SJCRH30 (cell line): ENCODE results near the gene TNFSF15. TPM values are rescaled to one million over a fixed set of nuclear protein-coding genes. Genes with fewer than 3 reads are reported as not detected.

Experiments
- DNase-seq, 2 experiments: peaks; one replicate each; pipeline ENCODE4 v3.0.0-alpha.2; 2015 to 2020
- H3K27ac ChIP-seq: fragments of 250-450 bp; sonication (Bioruptor Pico); 2 replicates; pipeline ENCODE4 v1.5.1; 2020; ENCODE audit warnings: mild to moderate bottlenecking, moderate library complexity
- H3K27me3 ChIP-seq: fragments of 250-450 bp; sonication (Bioruptor Pico); 2 replicates; pipeline ENCODE4 v1.5.1; 2020; ENCODE audit warnings: mild to moderate bottlenecking, moderate library complexity
- H3K36me3 ChIP-seq: fragments of 250-450 bp; sonication (Bioruptor Pico); 2 replicates; pipeline ENCODE4 v1.5.1; 2020; ENCODE audit warnings: mild to moderate bottlenecking, moderate library complexity
- H3K4me1 ChIP-seq: fragments of 250-450 bp; sonication (Bioruptor Pico); 2 replicates; pipeline ENCODE4 v1.5.1; 2020; ENCODE audit warnings: mild to moderate bottlenecking, moderate library complexity
- H3K4me3 ChIP-seq: fragments of 250-450 bp; sonication (Bioruptor Pico); 2 replicates; pipeline ENCODE4 v1.5.1; 2020; ENCODE audit warnings: mild to moderate bottlenecking, moderate library complexity
- H3K9me3 ChIP-seq: fragments of 250-450 bp; sonication (Bioruptor Pico); replicated peaks from 2 replicates; pipeline ENCODE4 v1.5.1; 2020; ENCODE audit warnings: mild to moderate bottlenecking, moderate library complexity
- total RNA-seq: library from RNA; depleted of rRNA; stranded (reverse); fragments of >200 nt; shearing (Covaris generic); gene quantifications from 2 replicates; pipeline ENCODE4 v1.2.3, GENCODE V29; 2014

TNFSF15 gene
- total RNA-seq, 1 experiment from 2014 or later: 1.0 TPM

DNA sequence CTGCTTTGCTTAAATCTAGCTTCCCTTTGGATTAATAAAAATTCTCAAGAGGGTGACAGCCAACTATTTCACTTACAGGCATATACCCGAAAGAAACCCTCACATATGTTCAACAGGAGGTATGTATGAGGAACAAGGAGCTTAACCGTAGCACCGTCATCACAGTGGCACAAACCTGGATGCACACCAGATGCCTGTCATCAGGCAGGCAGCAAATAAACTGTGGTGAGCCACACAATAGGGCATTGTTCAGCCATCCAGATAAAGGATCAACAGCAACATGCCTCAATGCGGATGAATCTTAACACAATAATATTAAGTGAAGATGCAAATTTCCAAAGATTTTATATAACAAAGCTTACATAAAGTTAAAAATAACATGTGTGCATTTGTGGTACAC, 5.5 kb upstream of the TNFSF15 start:
- H3K9me3 ChIP-seq: no peaks in the 10 kb centered on the region
- no peaks in the 10 kb centered on the region for H3K36me3 ChIP-seq
- no peak overlapping the region for H3K27ac ChIP-seq
- peak; percentile 35 to 58 for DNase-seq
- H3K4me3 ChIP-seq: no peak overlapping the region
- H3K4me1 ChIP-seq: peaks cover 20% of the 10 kb centered on the region
- H3K27me3 ChIP-seq: no peaks in the 10 kb centered on the region

- peaks cover 25% of the 10 kb centered on the region for H3K4me1 ChIP-seq
- no peaks in the 10 kb centered on the region for H3K9me3 ChIP-seq
- no peak overlapping the region for H3K27ac ChIP-seq
- no peak overlapping the region for H3K4me3 ChIP-seq
- H3K36me3 ChIP-seq: no peaks in the 10 kb centered on the region
- H3K27me3 ChIP-seq: no peaks in the 10 kb centered on the region
- DNase-seq: no peak
Measured at GRCh38 chr9:114810614-114811013, 4.8 kb upstream of the TNFSF15 start.

GRCh38 chr9:114806526-114806900, 674 bp upstream of the TNFSF15 start:
- no peak for DNase-seq
- H3K36me3 ChIP-seq: no peaks in the 10 kb centered on the region
- no peak overlapping the region for H3K27ac ChIP-seq
- no peaks in the 10 kb centered on the region for H3K27me3 ChIP-seq
- no peaks in the 10 kb centered on the region for H3K9me3 ChIP-seq
- peaks cover 42% of the 10 kb centered on the region for H3K4me1 ChIP-seq
- H3K4me3 ChIP-seq: no peak overlapping the region

GRCh38 chr9:114804505-114804904, 1.3 kb downstream of the TNFSF15 start:
- H3K27me3 ChIP-seq: no peaks in the 10 kb centered on the region
- no peak overlapping the region for H3K4me3 ChIP-seq
- H3K27ac ChIP-seq: peak overlapping the region; percentile 55
- no peaks in the 10 kb centered on the region for H3K9me3 ChIP-seq
- DNase-seq: peak; percentile 76 to 78
- H3K4me1 ChIP-seq: peaks cover 32% of the 10 kb centered on the region
- no peaks in the 10 kb centered on the region for H3K36me3 ChIP-seq

DNA sequence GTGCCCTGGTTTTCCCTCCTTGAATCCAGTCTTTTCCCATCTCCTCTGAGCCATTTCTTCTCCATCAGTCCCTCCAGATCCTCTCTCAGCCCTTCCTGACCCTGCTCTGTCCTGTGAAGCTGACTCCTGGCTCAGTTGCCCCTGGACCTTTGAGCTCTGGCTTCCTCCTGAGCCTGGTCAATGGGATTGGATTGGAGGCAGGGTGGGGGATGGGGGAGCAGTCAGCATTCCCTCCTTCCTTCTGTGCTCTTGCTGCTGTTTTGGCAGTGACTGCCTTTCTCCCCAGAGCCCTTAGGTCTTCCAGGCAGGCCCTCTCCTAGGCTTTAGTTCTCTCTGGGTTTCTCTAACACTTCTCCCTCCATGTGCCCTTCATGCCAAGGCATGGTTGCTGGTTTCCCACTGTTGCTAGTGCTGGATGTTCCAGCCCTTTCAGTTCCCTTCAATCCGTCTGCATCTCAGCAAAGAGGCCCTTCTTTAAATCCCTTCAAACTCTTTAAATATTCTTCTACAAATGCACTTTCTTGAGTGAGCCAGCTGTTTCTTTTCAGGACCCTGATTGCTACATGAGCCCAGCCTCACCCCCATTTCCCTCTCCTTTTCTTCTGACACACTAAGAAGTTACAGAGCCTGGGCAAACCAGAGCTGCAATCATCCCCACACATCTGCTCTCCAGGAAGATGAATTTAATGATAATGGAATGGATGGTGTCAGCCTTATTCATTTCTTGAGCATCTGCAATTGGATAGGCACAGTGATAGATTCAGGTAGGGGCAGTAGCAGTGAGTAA, 2.2 kb downstream of the TNFSF15 start:
- no peaks in the 10 kb centered on the region for H3K27me3 ChIP-seq
- DNase-seq: no peak

GRCh38 chr9:114799925-114800324, 5.9 kb downstream of the TNFSF15 start:
- no peak for DNase-seq
- H3K27me3 ChIP-seq: no peaks in the 10 kb centered on the region
- H3K4me1 ChIP-seq: peaks cover 24% of the 10 kb centered on the region
- no peak overlapping the region for H3K4me3 ChIP-seq
- H3K36me3 ChIP-seq: no peaks in the 10 kb centered on the region
- no peaks in the 10 kb centered on the region for H3K9me3 ChIP-seq
- no peak overlapping the region for H3K27ac ChIP-seq

More for the DNA sequence above, 2.2 kb downstream of the TNFSF15 start:
- peaks cover 39% of the 10 kb centered on the region for H3K4me1 ChIP-seq
- H3K9me3 ChIP-seq: no peaks in the 10 kb centered on the region
- no peaks in the 10 kb centered on the region for H3K36me3 ChIP-seq
- H3K27ac ChIP-seq: peak overlapping the region; percentile 55; the same call in 1 of the 2 replicates
- no peak overlapping the region for H3K4me3 ChIP-seq

GRCh38 chr9:114799441-114799840, 6.4 kb downstream of the TNFSF15 start:
- Histone ChIP-seq H3K27me3 (no peaks in the 10 kb centered on the region), H3K9me3 (no peaks in the 10 kb centered on the region), H3K27ac (no peak overlapping the region), H3K4me3 (no peak overlapping the region), H3K4me1 (peaks cover 19% of the 10 kb centered on the region), H3K36me3 (no peaks in the 10 kb centered on the region)
- DNase-seq: peak in 1 of 2 experiments; percentile 14

DNA sequence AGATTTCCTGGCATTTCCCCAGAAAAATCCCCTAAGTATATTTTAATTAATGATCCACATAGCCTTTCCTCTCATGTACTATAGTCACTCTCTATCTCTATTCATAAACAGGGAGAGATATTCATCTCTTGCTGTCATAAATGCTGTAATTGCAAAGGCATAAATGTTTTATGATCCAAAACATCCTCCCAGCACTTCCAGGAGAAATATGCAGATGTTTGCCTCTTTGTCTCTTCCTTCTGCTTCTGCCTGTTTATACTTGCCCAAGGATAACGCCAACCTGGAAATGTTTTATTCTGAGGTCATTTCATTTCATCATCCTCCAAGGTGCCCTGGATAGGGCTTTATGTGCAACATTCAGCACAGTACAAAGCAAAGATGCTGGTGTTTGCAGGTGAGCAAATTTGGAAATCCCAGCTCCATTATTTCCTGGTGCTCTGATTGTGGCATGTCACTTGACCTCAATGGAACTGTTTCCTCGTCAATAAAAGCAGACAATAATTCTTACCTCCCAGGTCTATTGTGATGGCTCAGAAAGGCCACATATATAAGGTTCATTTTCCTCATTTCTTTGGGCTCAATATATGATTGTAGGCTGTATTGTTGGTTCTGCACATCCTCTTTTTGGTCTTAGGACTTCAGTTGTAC, 6.9 kb downstream of the TNFSF15 start:
- H3K27me3 ChIP-seq: no peaks in the 10 kb centered on the region
- no peak for DNase-seq
- H3K36me3 ChIP-seq: no peaks in the 10 kb centered on the region
- H3K4me3 ChIP-seq: no peak overlapping the region
- no peak overlapping the region for H3K27ac ChIP-seq
- no peaks in the 10 kb centered on the region for H3K9me3 ChIP-seq
- peaks cover 14% of the 10 kb centered on the region for H3K4me1 ChIP-seq

- H3K36me3 ChIP-seq: no peaks in the 10 kb centered on the region
- peaks cover 8% of the 10 kb centered on the region; the same call in 1 of the 2 replicates for H3K4me1 ChIP-seq
- no peaks in the 10 kb centered on the region for H3K9me3 ChIP-seq
- H3K4me3 ChIP-seq: no peak overlapping the region
- no peak overlapping the region for H3K27ac ChIP-seq
- no peaks in the 10 kb centered on the region for H3K27me3 ChIP-seq
- no peak for DNase-seq
Measured at GRCh38 chr9:114798101-114798500, 7.7 kb downstream of the TNFSF15 start.

DNA sequence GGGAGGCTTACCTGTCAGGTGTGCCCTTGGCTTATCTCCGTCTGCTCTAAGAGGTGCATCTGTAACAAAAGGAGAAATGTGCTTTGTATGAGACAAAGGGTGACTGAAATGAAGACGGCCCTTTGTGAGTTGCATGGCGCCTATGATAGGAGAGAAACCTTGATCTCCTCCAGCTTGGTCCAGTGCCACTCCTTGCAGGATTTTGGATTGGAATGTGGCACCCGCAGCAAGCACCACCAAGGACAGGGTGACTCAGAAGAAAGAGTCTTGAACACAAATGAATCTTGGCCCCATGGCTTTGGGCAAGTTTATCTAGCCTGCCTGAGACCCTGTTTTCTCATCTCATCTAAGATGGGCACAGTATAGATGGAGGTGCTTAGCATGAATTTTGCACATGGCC, 13.4 kb downstream of the TNFSF15 start:
- no peaks in the 10 kb centered on the region for H3K9me3 ChIP-seq
- DNase-seq: no peak

GRCh38 chr9:114791736-114792135, 14.1 kb downstream of the TNFSF15 start:
- no peaks in the 10 kb centered on the region for H3K9me3 ChIP-seq
- H3K36me3 ChIP-seq: no peaks in the 10 kb centered on the region
- no peak overlapping the region for H3K4me3 ChIP-seq
- no peaks in the 10 kb centered on the region for H3K4me1 ChIP-seq
- no peak overlapping the region for H3K27ac ChIP-seq
- no peak for DNase-seq
- H3K27me3 ChIP-seq: no peaks in the 10 kb centered on the region

More for the DNA sequence above, 13.4 kb downstream of the TNFSF15 start:
- H3K27ac ChIP-seq: no peak overlapping the region
- H3K36me3 ChIP-seq: no peaks in the 10 kb centered on the region
- H3K4me3 ChIP-seq: no peak overlapping the region
- no peaks in the 10 kb centered on the region for H3K27me3 ChIP-seq
- H3K4me1 ChIP-seq: no peaks in the 10 kb centered on the region

DNA sequence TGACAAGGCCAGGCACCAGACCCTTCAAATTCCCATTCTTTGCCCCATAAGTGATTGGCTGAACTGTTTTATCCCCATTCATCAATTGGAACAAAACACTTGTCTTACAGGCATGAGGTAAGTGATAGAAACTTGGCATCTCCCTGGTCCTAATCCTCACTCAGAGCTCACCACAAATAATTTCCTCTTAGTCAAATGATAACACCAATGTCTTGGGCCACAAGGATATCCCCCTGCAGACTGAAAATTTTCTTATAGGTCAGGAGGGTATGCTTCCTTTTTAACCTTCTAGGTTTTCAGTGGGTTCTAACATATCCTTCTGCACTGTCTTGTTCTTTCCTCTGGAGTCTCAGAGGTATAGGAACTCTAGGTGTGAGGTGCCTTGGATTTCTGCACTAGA, 14.5 kb downstream of the TNFSF15 start:
- Histone ChIP-seq H3K36me3 (no peaks in the 10 kb centered on the region), H3K4me1 (no peaks in the 10 kb centered on the region; the same call in none of the 2 replicates), H3K27me3 (no peaks in the 10 kb centered on the region), H3K4me3 (no peak overlapping the region), H3K9me3 (no peaks in the 10 kb centered on the region), H3K27ac (no peak overlapping the region)
- no peak for DNase-seq

DNA sequence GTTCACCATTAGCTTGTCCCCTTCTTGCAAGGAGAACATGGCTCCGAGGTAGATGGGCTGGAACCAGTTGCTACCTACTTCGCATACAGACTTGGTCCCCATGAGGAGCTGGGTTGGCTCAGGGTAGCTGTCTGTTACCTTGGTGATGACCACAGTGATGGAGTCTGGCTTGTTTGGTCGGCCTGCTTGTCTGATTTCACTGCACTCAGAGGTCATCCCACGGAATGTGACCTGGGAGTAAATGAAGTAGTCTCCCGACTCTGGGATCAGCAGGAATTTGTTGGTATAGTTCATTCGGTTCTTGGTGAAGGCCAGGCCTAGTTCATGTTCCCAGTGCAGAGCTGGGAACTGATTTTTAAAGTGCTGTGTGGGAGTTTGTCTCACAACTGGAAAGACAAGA, 15.3 kb downstream of the TNFSF15 start:
- no peak overlapping the region for H3K27ac ChIP-seq
- no peaks in the 10 kb centered on the region for H3K36me3 ChIP-seq
- no peaks in the 10 kb centered on the region for H3K9me3 ChIP-seq
- DNase-seq: no peak
- H3K27me3 ChIP-seq: no peaks in the 10 kb centered on the region
- H3K4me1 ChIP-seq: peaks cover 5% of the 10 kb centered on the region
- H3K4me3 ChIP-seq: no peak overlapping the region

DNA sequence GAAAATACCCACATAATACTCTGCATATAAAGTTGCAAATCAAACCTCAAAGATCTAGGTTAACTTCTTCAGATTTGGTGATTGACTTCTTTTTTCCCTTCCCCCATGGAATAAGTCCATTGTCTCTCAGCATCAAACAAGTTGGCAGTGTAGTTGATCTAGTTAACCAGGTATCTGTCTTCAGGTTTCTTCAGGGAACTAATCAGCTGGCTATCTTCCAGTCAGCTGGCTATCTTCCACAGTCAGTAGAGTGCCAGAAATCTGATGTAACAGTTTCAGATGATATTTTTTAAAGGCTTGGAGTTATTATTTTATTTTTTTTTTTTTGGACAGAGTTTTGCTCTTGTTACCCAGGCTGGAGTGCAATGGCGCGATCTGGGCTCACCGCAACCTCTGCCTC, 16.8 kb downstream of the TNFSF15 start:
- Histone ChIP-seq H3K4me1 (peaks cover 5% of the 10 kb centered on the region), H3K9me3 (no peaks in the 10 kb centered on the region), H3K27ac (no peak overlapping the region), H3K4me3 (no peak overlapping the region), H3K36me3 (no peaks in the 10 kb centered on the region), H3K27me3 (no peaks in the 10 kb centered on the region)
- DNase-seq: no peak

DNA sequence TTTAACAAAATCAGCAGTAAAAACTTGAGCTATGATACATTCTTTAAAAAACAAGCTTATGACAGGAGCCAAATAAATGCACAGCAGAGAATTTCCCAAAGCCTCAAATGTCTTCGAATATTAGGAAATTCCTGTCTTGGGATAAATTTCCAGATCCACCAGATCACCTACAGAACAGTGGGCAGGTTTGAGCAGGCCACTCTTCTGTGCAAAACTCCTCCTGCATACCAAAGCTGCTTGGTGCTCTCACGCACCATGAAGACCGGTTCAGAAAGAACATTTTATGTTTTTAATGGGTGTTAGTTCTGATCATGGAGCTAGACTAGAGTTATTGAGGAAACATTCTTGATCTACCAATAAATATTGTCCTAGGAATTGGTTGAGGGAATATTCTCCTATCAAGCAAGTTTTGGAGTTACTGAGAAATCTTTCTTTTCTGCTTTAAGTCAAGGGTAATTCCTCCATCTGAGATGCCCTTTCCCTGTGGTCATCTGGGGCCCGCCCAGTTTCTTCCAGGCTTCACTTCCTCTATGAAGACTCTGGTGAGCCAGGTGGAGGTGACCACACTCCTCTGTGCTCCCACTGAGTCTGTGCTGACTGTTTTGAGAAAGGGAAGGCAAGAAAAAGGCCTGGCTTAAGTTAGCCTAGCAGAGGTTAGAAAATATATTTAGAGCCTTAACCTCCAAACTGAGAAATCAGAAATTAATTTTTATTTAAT, 17.9 kb downstream of the TNFSF15 start:
- Histone ChIP-seq H3K9me3 (no peaks in the 10 kb centered on the region), H3K4me3 (no peak overlapping the region), H3K27ac (no peak overlapping the region), H3K4me1 (peaks cover 5% of the 10 kb centered on the region), H3K27me3 (no peaks in the 10 kb centered on the region), H3K36me3 (no peaks in the 10 kb centered on the region)
- DNase-seq: no peak
